ENCODE measurements around the gene PPM1D.
"Not testable (repeated sequence)": the region's sequence is repeated elsewhere in the genome, so short reads cannot be mapped to it uniquely, and the experiment has no call there.

Gene PPM1D

GRCh38 chr17:60656499-60656898 lies 56.5 kb downstream of the PPM1D start:
- Mint-ChIP-seq H3K27me3 (no peaks in the 10 kb centered on the region), H3K4me3 (no peak overlapping the region), H3K9me3 (ENCODE audit: low read depth) (no peaks in the 10 kb centered on the region), H3K4me1 (ENCODE audit: low read depth) (peaks cover 22% of the 10 kb centered on the region), H3K36me3 (no peaks in the 10 kb centered on the region), H3K27ac (no peak overlapping the region)

GRCh38 chr17:60659156-60659555 lies 59.2 kb downstream of the PPM1D start:
- no peak overlapping the region for H3K27ac Mint-ChIP-seq
- no peaks in the 10 kb centered on the region for H3K27me3 Mint-ChIP-seq
- H3K9me3 Mint-ChIP-seq (ENCODE audit: low read depth): no peaks in the 10 kb centered on the region
- H3K4me3 Mint-ChIP-seq: no peak overlapping the region
- peaks cover 3% of the 10 kb centered on the region for H3K4me1 Mint-ChIP-seq (ENCODE audit: low read depth)
- H3K36me3 Mint-ChIP-seq: no peaks in the 10 kb centered on the region

- Mint-ChIP-seq H3K27ac (no peak overlapping the region), H3K36me3 (peaks cover 5% of the 10 kb centered on the region), H3K4me1 (ENCODE audit: low read depth) (no peaks in the 10 kb centered on the region), H3K4me3 (no peak overlapping the region), H3K27me3 (no peaks in the 10 kb centered on the region), H3K9me3 (ENCODE audit: low read depth) (no peaks in the 10 kb centered on the region)
These were observed 61.5 kb downstream of the PPM1D start for GRCh38 chr17:60661489-60661888.

- no peaks in the 10 kb centered on the region for H3K9me3 Mint-ChIP-seq (ENCODE audit: low read depth)
- no peak overlapping the region for H3K4me3 Mint-ChIP-seq
- H3K4me1 Mint-ChIP-seq (ENCODE audit: low read depth): no peaks in the 10 kb centered on the region
- H3K27me3 Mint-ChIP-seq: no peaks in the 10 kb centered on the region
- no peak overlapping the region for H3K27ac Mint-ChIP-seq
- H3K36me3 Mint-ChIP-seq: peaks cover 5% of the 10 kb centered on the region
These were observed 64.0 kb downstream of the PPM1D start for GRCh38 chr17:60664022-60664421.

GRCh38 chr17:60665602-60666001 lies 65.6 kb downstream of the PPM1D start:
- H3K4me1 Mint-ChIP-seq (ENCODE audit: low read depth): no peaks in the 10 kb centered on the region
- H3K27me3 Mint-ChIP-seq: no peaks in the 10 kb centered on the region
- H3K27ac Mint-ChIP-seq: no peak overlapping the region
- H3K9me3 Mint-ChIP-seq (ENCODE audit: low read depth): no peaks in the 10 kb centered on the region
- H3K36me3 Mint-ChIP-seq: peaks cover 5% of the 10 kb centered on the region
- no peak overlapping the region for H3K4me3 Mint-ChIP-seq

GRCh38 chr17:60668741-60669140 lies 68.7 kb downstream of the PPM1D start:
- not testable (repeated sequence) for H3K27ac Mint-ChIP-seq; H3K4me3 Mint-ChIP-seq; H3K4me1 Mint-ChIP-seq (ENCODE audit: low read depth); H3K36me3 Mint-ChIP-seq; H3K9me3 Mint-ChIP-seq (ENCODE audit: low read depth); H3K27me3 Mint-ChIP-seq

- Mint-ChIP-seq H3K4me1 (ENCODE audit: low read depth) (no peaks in the 10 kb centered on the region), H3K36me3 (no peaks in the 10 kb centered on the region), H3K4me3 (no peak overlapping the region), H3K9me3 (ENCODE audit: low read depth) (no peaks in the 10 kb centered on the region), H3K27ac (no peak overlapping the region), H3K27me3 (no peaks in the 10 kb centered on the region)
These were observed 71.5 kb downstream of the PPM1D start for GRCh38 chr17:60671482-60671881.

- not testable (repeated sequence) for H3K36me3 Mint-ChIP-seq; H3K9me3 Mint-ChIP-seq (ENCODE audit: low read depth); H3K27me3 Mint-ChIP-seq; H3K4me3 Mint-ChIP-seq; H3K27ac Mint-ChIP-seq
- H3K4me1 Mint-ChIP-seq (ENCODE audit: low read depth): peaks cover 21% of the 10 kb centered on the region
These were observed 74.6 kb downstream of the PPM1D start for GRCh38 chr17:60674637-60675036.

GRCh38 chr17:60675997-60676396 lies 76.0 kb downstream of the PPM1D start:
- Mint-ChIP-seq H3K27ac (no peak overlapping the region), H3K4me1 (ENCODE audit: low read depth) (peaks cover 21% of the 10 kb centered on the region), H3K27me3 (no peaks in the 10 kb centered on the region), H3K36me3 (peaks cover 7% of the 10 kb centered on the region), H3K9me3 (ENCODE audit: low read depth) (no peaks in the 10 kb centered on the region), H3K4me3 (peak overlapping the region; percentile 51)

- no peaks in the 10 kb centered on the region for H3K27me3 Mint-ChIP-seq
- peaks cover 21% of the 10 kb centered on the region for H3K4me1 Mint-ChIP-seq (ENCODE audit: low read depth)
- H3K27ac Mint-ChIP-seq: peak overlapping the region; percentile 88
- H3K36me3 Mint-ChIP-seq: peaks cover 7% of the 10 kb centered on the region
- H3K4me3 Mint-ChIP-seq: peak overlapping the region; percentile 94
- H3K9me3 Mint-ChIP-seq (ENCODE audit: low read depth): no peaks in the 10 kb centered on the region
These were observed 76.8 kb downstream of the PPM1D start for GRCh38 chr17:60676758-60677307.

GRCh38 chr17:60677308-60678117 lies 77.5 kb downstream of the PPM1D start, which contains the start of gene BCAS3:
TSS of gene BCAS3 (plus strand) at chr17:60677851.
- Mint-ChIP-seq H3K4me1 (ENCODE audit: low read depth) (peaks cover 21% of the 10 kb centered on the region), H3K9me3 (ENCODE audit: low read depth) (no peaks in the 10 kb centered on the region), H3K27ac (peak within 1 kb of the TSS; percentile 88), H3K27me3 (no peaks in the 10 kb centered on the region), H3K36me3 (peaks cover 7% of the 10 kb centered on the region), H3K4me3 (peak within 1 kb of the TSS; percentile 94)

- Mint-ChIP-seq H3K36me3 (peaks cover 7% of the 10 kb centered on the region), H3K27me3 (no peaks in the 10 kb centered on the region), H3K4me1 (ENCODE audit: low read depth) (peaks cover 21% of the 10 kb centered on the region), H3K4me3 (peak overlapping the region; percentile 94), H3K27ac (peak overlapping the region; percentile 88), H3K9me3 (ENCODE audit: low read depth) (no peaks in the 10 kb centered on the region)
These were observed 78.1 kb downstream of the PPM1D start for GRCh38 chr17:60678118-60678444.

- Mint-ChIP-seq H3K4me3 (peak overlapping the region; percentile 44), H3K36me3 (peaks cover 7% of the 10 kb centered on the region), H3K4me1 (ENCODE audit: low read depth) (peaks cover 21% of the 10 kb centered on the region), H3K27me3 (no peaks in the 10 kb centered on the region), H3K9me3 (ENCODE audit: low read depth) (no peaks in the 10 kb centered on the region), H3K27ac (no peak overlapping the region)
These were observed 79.3 kb downstream of the PPM1D start for GRCh38 chr17:60679287-60679686.

- Mint-ChIP-seq H3K27me3 (no peaks in the 10 kb centered on the region), H3K9me3 (ENCODE audit: low read depth) (no peaks in the 10 kb centered on the region), H3K4me3 (no peak overlapping the region), H3K4me1 (ENCODE audit: low read depth) (peaks cover 21% of the 10 kb centered on the region), H3K27ac (no peak overlapping the region), H3K36me3 (peaks cover 14% of the 10 kb centered on the region)
These were observed 80.8 kb downstream of the PPM1D start for GRCh38 chr17:60680754-60681153.

GRCh38 chr17:60685437-60685836 lies 85.4 kb downstream of the PPM1D start:
- no peaks in the 10 kb centered on the region for H3K9me3 Mint-ChIP-seq (ENCODE audit: low read depth)
- no peaks in the 10 kb centered on the region for H3K4me1 Mint-ChIP-seq (ENCODE audit: low read depth)
- peaks cover 8% of the 10 kb centered on the region for H3K36me3 Mint-ChIP-seq
- H3K27me3 Mint-ChIP-seq: no peaks in the 10 kb centered on the region
- no peak overlapping the region for H3K4me3 Mint-ChIP-seq
- no peak overlapping the region for H3K27ac Mint-ChIP-seq

GRCh38 chr17:60695960-60696359 lies 96.0 kb downstream of the PPM1D start:
- H3K4me3 Mint-ChIP-seq: no peak overlapping the region
- H3K27ac Mint-ChIP-seq: no peak overlapping the region
- no peaks in the 10 kb centered on the region for H3K4me1 Mint-ChIP-seq (ENCODE audit: low read depth)
- no peaks in the 10 kb centered on the region for H3K27me3 Mint-ChIP-seq
- no peaks in the 10 kb centered on the region for H3K9me3 Mint-ChIP-seq (ENCODE audit: low read depth)
- peaks cover 11% of the 10 kb centered on the region for H3K36me3 Mint-ChIP-seq

All from activated naive CD8-positive, alpha-beta T cell (primary cell).